SK-N-SH (cell line): Measurements from ENCODE around the gene PPFIBP2. TPM values are rescaled to one million over a fixed set of nuclear protein-coding genes. Genes with fewer than 3 reads are reported as not detected.

Experiments used
- CTCF ChIA-PET: fragments of 300-600, 350-600 bp; formaldehyde crosslinking; extraction: SDS; loops from one replicate; lab custom pipeline; 2021; lab: Yijun Ruan, JAX
- POLR2A ChIA-PET: fragments of 350-600 bp; sonication (Branson Sonifier 250); formaldehyde crosslinking; extraction: SDS; loops from one replicate; lab custom pipeline; 2020; ENCODE audit warnings: antibody characterized with exemption, inconsistent platforms; lab: Yijun Ruan, JAX
- DNase-seq: peaks from one replicate; pipeline ENCODE4 v3.0.0; 2012
- H2AFZ ChIP-seq: fragments of 200-600 bp; sonication (generic); 2 replicates; pipeline ENCODE4 v1.8.1; 2016; ENCODE audit warnings: antibody characterized with exemption, mild to moderate bottlenecking, low read depth
- H3F3A ChIP-seq: fragments of 200-600 bp; sonication (generic); replicated peaks from 2 replicates; pipeline ENCODE3; 2016; ENCODE audit warnings: antibody characterized with exemption, mild to moderate bottlenecking; ENCODE audit not compliant: insufficient read depth
- H3K27ac ChIP-seq, 2 experiments: fragments of 200-500 bp in 1 of 2; fragments of 200-600 bp in 1 of 2; sonication (Bioruptor generic) in 1 of 2; sonication (generic), shearing (Covaris generic) in 1 of 2; 2 replicates each; pipeline versions ENCODE4 v1.5.1 to v1.6.1; 2014 to 2016; ENCODE audit warnings: low read depth in 2 of 2, inconsistent platforms in 1 of 2, low read length in 1 of 2, mild to moderate bottlenecking in 1 of 2, mixed read lengths in 1 of 2
- H3K27me3 ChIP-seq: fragments of 200-600 bp; sonication (generic), shearing (Covaris generic); 2 replicates; pipeline ENCODE4 v1.6.1; 2016; ENCODE audit warnings: mixed run types; ENCODE audit not compliant: insufficient read depth
- H3K36me3 ChIP-seq, 2 experiments: fragments of 200-500 bp in 1 of 2; fragments of 200-600 bp in 1 of 2; sonication (Bioruptor generic) in 1 of 2; sonication (generic) in 1 of 2; replicated peaks in 1 of 2; 2 replicates each; pipeline versions ENCODE3 to v1.5.1; 2014 to 2016; ENCODE audit warnings: low read length in 1 of 2, mild to moderate bottlenecking in 1 of 2; ENCODE audit not compliant: insufficient read depth in 2 of 2, control insufficient read depth in 1 of 2
- H3K4me1 ChIP-seq, 2 experiments: fragments of 200-500 bp in 1 of 2; fragments of 200-600 bp in 1 of 2; sonication (Bioruptor generic) in 1 of 2; sonication (generic), shearing (Covaris generic) in 1 of 2; 2 replicates each; pipeline versions ENCODE4 v1.5.1 to v1.6.1; 2014 to 2016; ENCODE audit warnings: low read depth in 1 of 2, low read length in 1 of 2, mixed run types in 1 of 2; ENCODE audit not compliant: insufficient read depth in 2 of 2, control insufficient read depth in 1 of 2
- H3K4me2 ChIP-seq: fragments of 200-600 bp; sonication (generic), shearing (Covaris generic); 2 replicates; pipeline ENCODE4 v1.6.1; 2017; ENCODE audit warnings: mixed run types
- H3K4me3 ChIP-seq, 2 experiments: fragments of 200-500 bp in 1 of 2; fragments of 200-600 bp in 1 of 2; sonication (Bioruptor generic) in 1 of 2; sonication (generic), shearing (Covaris generic) in 1 of 2; 2 replicates each; pipeline versions ENCODE4 v1.5.1 to v1.8.1; 2014 to 2016; ENCODE audit warnings: low read depth in 2 of 2, inconsistent platforms in 1 of 2, low read length in 1 of 2, mild to moderate bottlenecking in 1 of 2, mixed read lengths in 1 of 2, moderate library complexity in 1 of 2
- H3K79me2 ChIP-seq: fragments of 200-600 bp; sonication (generic); 2 replicates; pipeline ENCODE4 v1.8.1; 2017; ENCODE audit warnings: mild to moderate bottlenecking; ENCODE audit not compliant: insufficient read depth
- H3K9ac ChIP-seq: fragments of 200-600 bp; sonication (generic); 2 replicates; pipeline ENCODE4 v1.6.1; 2017; ENCODE audit warnings: mixed run types
- H3K9me2 ChIP-seq: fragments of 200-600 bp; sonication (generic); 2 replicates; pipeline ENCODE4 v1.6.1; 2017; ENCODE audit warnings: mixed run types
- H3K9me3 ChIP-seq: fragments of 200-600 bp; sonication (generic); 2 replicates; pipeline ENCODE4 v1.6.1; 2017; ENCODE audit warnings: mixed run types, mild to moderate bottlenecking, moderate library complexity
- H4K20me1 ChIP-seq: fragments of 200-600 bp; sonication (generic); 2 replicates; pipeline ENCODE4 v1.6.1; 2017; ENCODE audit warnings: mild to moderate bottlenecking, mixed run types; ENCODE audit not compliant: insufficient read depth
- CHD2 ChIP-seq: fragments of 150-350 bp; IDR thresholded peaks from 2 replicates; pipeline ENCODE4 v1.6.1; 2018; ENCODE audit warnings: low read length; ENCODE audit not compliant: partially characterized antibody
- FOSL2 ChIP-seq: IDR thresholded peaks from 2 replicates; pipeline ENCODE4 v1.4.0; 2012; ENCODE audit warnings: low read depth, mild to moderate bottlenecking, moderate library complexity, borderline replicate concordance
- FOXJ3 ChIP-seq: sonication (generic); formaldehyde crosslinking; IDR thresholded peaks from 2 replicates; pipeline ENCODE4 v1.5.1; 2020; ENCODE audit warnings: mild to moderate bottlenecking, missing genetic modification reagents
- FOXM1 ChIP-seq: IDR thresholded peaks from 2 replicates; pipeline ENCODE4 v1.4.0; 2012; ENCODE audit warnings: low read depth, mild to moderate bottlenecking
- GABPA ChIP-seq: IDR thresholded peaks from 2 replicates; pipeline ENCODE4 v1.4.0; 2012; ENCODE audit warnings: low read depth, mild to moderate bottlenecking
- JUND ChIP-seq: IDR thresholded peaks from 2 replicates; pipeline ENCODE4 v1.4.0; 2012
- MEF2A ChIP-seq: IDR thresholded peaks from 2 replicates; pipeline ENCODE4 v1.4.0; 2012; ENCODE audit warnings: low read depth, borderline replicate concordance
- MXI1 ChIP-seq: IDR thresholded peaks from 2 replicates; pipeline ENCODE4 v1.6.1; 2012; ENCODE audit warnings: mild to moderate bottlenecking, low read depth, low read length, improper control_type of control experiment
- NRF1 ChIP-seq: IDR thresholded peaks from 2 replicates; pipeline ENCODE4 v1.6.1; 2012; ENCODE audit warnings: low read depth, mild to moderate bottlenecking, low read length
- POLR2AphosphoS5 ChIP-seq: IDR thresholded peaks from 2 replicates; pipeline ENCODE4 v1.6.1; 2012; ENCODE audit warnings: low read depth, low read length
- RAD21 ChIP-seq: IDR thresholded peaks from 2 replicates; pipeline ENCODE4 v1.6.1; 2012; ENCODE audit warnings: mild to moderate bottlenecking, low read length
- RCOR1 ChIP-seq: fragments of 150-350 bp; IDR thresholded peaks from 2 replicates; pipeline ENCODE4 v1.6.1; 2017; ENCODE audit warnings: antibody characterized with exemption, low read length
- REST ChIP-seq: IDR thresholded peaks from 2 replicates; pipeline ENCODE4 v1.6.1; 2012; ENCODE audit warnings: mild to moderate bottlenecking, low read depth, low read length, moderate library complexity
- RFX5 ChIP-seq: IDR thresholded peaks from 2 replicates; pipeline ENCODE4 v1.6.1; 2012; ENCODE audit warnings: mild to moderate bottlenecking, improper control_type of control experiment, low read length
- RXRA ChIP-seq: IDR thresholded peaks from 2 replicates; pipeline ENCODE4 v1.4.0; 2012; ENCODE audit warnings: low read depth, mild to moderate bottlenecking, borderline replicate concordance
- USF2 ChIP-seq: fragments of 150-350 bp; IDR thresholded peaks from 2 replicates; pipeline ENCODE4 v1.6.1; 2017; ENCODE audit warnings: antibody characterized with exemption, low read length, low read depth, borderline replicate concordance
- YY1 ChIP-seq: IDR thresholded peaks from 2 replicates; pipeline ENCODE4 v1.4.0; 2012; ENCODE audit warnings: low read depth, mild to moderate bottlenecking
- WGBS: methylation state at CpG from one replicate; pipeline ENCODE4 v1.1.6; 2017; ENCODE audit warnings: low lambda C conversion rate; 5-methylcytosine and 5-hydroxymethylcytosine counted together
- polyA plus RNA-seq, 3 experiments: library from polyadenylated mRNA; depleted of rRNA; stranded (reverse); fragments of >200 nt; gene quantifications; 2 replicates each; pipeline ENCODE4 v1.2.3, GENCODE V29; 2012

The PPFIBP2 gene
- polyA plus RNA-seq, 1 of the 3 experiments (the other 2 are of a cell fraction), result 0.67 TPM

GRCh38 chr11:7589861-7590260, 76.1 kb downstream of the PPFIBP2 start:
- no peaks in the 10 kb centered on the region for H3K27me3 ChIP-seq
- H3K27ac ChIP-seq, result no peak overlapping the region
- TF ChIP-seq RFX5, result no peak
- TF ChIP-seq RCOR1, result no peak
- TF ChIP-seq FOXM1, result no peak
- no peak for TF ChIP-seq GABPA
- TF ChIP-seq FOSL2, result no peak
- TF ChIP-seq NRF1, result no peak
- TF ChIP-seq JUND, result no peak
- TF ChIP-seq MEF2A, result no peak
- no peak for TF ChIP-seq RXRA
- no peak for TF ChIP-seq POLR2AphosphoS5
- no peak for TF ChIP-seq RAD21
- TF ChIP-seq YY1, result no peak
- TF ChIP-seq FOXJ3 (CRISPR knock-in tag), result no peak
- TF ChIP-seq CHD2, result no peak
- TF ChIP-seq REST, result no peak
- TF ChIP-seq MXI1, result no peak
- TF ChIP-seq USF2, result no peak
- no peaks in the 10 kb centered on the region for H3K79me2 ChIP-seq
- H3K4me1 ChIP-seq, result peaks cover 0 to 15% of the 10 kb centered on the region in 2 experiments; a peak in 2 of 4 replicates
- H3K4me2 ChIP-seq, result no peak overlapping the region
- no peak overlapping the region for H2AFZ ChIP-seq
- WGBS, result 58% methylated on average over 2 of the region's 2 CpGs
- H3K9me2 ChIP-seq, result no peaks in the 10 kb centered on the region
- H3F3A ChIP-seq, result no peaks in the 10 kb centered on the region
- ChIA-PET POLR2A (no interaction called here), CTCF (interaction anchor here (1.2 to 1.3 kb wide), 2 partner anchors 18 to 74 kb away, joined by 3 to 4 read pairs; no protein-coding TSS in a partner anchor)
- no peaks in the 10 kb centered on the region for H4K20me1 ChIP-seq
- no peaks in the 10 kb centered on the region for H3K9me3 ChIP-seq
- H3K4me3 ChIP-seq, result no peak overlapping the region
- H3K9ac ChIP-seq, result no peak overlapping the region
- no peak for DNase-seq
- no peaks in the 10 kb centered on the region for H3K36me3 ChIP-seq
